ENCODE measurements around the gene GCSH. TPM values are rescaled to one million over a fixed set of nuclear protein-coding genes. Genes with fewer than 3 reads are reported as not detected.
"Not testable (repeated sequence)": the region's sequence is repeated elsewhere in the genome, so short reads cannot be mapped to it uniquely, and the experiment has no call there.

Gene GCSH
- 23.5 TPM for total RNA-seq

DNA sequence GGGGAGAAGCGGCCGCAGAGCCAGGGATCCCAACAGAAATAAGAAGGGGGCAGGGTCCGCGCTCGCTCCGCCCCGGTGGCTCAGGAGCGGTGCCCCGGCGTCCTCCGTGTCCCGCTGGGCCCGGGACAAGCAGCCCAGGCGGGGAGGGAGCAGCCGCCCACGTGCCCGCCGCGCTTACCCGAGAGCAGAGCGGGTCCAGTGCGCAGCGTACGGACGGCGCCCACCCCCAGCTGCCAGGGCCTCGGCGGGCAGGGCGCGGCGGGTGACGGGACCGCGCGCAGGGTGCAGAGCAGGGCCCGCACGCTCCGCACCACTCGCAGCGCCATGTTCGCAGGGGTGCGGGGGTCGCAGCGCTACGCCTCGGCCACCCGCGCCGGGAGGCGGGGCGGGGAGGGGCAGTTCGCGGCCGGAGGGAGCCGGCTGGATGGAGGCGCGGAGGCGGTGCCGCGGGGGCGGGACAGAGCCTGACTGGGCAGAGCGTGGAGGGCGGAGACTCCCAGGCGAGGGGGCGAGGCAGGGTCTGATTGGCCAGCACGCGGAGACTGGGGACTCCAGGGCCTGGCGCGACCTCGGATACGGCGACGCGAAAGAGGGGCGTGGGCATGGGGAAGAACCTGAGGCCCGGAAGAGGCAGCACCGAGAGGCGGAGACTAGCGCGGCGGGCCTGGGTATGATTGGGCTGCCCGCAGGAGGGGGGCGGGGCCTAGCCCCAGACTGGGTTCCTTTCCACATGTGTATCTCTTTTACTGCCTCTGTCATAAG, at the start of gene GCSH:
Gene GCSH, minus strand, starts transcription at position 443 of the 762 bp plus-strand sequence. Its CDS starts 117 bp downstream, at position 326.
- peak; percentile 98 for DNase-seq

DNA sequence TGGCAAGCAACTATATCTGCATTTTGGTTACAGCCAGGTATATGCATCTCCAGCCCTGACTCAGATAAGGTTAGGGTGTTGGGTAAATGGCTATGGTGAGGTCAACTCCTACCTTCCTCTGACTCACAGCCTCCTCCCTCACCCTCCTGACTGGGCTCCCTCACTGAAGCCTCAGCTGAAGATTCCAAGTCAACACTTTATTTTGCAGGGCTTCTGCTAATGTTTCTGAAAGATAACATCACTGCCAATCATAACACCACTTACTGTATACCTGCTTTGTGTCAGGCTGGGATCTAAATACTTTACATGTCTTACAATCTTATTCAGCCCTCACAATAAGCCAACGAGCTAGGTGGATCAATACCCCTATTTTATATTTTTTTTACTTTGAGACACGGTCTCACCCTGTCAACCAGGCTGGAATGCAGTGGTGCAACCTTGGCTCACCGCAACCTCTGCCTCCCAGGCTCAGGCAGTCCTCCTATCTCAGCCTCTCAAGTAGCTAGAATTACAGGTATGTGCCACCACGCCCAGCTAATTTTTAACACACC, 47.8 kb upstream of the GCSH start:
- no peak for DNase-seq

DNA sequence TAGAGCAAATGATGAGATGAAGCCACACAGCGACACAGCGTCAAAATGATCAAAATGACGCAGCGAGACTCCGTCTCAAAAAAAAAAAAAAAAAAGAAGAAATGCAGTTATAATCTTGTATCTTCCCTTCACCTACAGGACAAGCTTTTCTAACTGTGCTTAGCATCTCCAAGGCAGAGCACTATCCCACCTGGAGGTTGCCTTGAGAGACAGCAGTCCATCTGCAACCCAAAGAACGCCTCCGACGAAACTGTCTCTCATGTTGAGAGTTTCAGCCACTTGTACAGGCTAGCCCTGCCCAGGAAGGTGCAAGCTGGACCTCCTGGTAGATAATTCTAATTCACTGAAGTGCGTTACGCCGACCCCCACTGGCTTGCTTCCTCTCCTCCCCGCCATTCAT, 46.7 kb upstream of the GCSH start:
- no peak for DNase-seq

DNA sequence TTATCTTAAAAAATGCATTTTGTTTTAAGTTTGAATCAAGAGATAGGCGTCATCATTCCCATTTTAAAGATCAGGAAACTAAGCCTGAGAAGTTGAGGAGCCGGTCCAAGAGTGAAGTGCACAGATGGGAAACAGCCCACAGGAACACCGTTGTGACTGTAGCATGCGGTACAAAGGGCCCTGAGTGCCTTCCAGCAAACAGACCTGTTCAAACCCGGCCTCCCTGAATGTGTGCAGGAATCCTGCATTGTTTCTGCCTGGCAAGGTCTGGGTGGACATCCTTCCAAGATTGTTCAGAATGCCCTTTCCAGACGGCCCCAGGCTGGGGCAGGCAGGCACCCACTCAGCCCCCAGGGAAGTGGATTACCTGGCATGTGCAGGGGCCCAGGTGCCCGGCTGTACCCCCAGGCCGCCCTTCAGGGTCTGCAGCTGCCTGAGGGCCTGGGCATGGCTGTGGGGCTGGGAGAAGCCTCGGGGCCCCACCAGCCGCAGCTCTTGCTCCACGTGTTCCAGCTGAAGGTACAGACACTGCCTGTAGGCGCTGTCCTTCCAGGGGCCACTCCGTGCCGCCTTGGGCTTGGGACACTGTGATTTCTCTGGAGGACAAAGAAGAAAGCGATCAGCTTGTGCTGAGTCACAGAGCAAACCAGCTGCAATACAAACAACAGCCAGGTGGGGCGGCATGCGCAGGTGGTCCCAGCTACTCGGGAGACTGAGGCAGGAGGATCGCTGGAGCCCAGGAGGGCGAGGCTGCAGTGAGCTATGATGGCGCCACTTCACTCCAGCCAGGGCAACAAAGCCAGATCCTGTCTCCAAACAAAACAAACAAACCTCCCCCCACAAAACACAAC, 45.0 kb upstream of the GCSH start:
- DNase-seq, result no peak

DNA sequence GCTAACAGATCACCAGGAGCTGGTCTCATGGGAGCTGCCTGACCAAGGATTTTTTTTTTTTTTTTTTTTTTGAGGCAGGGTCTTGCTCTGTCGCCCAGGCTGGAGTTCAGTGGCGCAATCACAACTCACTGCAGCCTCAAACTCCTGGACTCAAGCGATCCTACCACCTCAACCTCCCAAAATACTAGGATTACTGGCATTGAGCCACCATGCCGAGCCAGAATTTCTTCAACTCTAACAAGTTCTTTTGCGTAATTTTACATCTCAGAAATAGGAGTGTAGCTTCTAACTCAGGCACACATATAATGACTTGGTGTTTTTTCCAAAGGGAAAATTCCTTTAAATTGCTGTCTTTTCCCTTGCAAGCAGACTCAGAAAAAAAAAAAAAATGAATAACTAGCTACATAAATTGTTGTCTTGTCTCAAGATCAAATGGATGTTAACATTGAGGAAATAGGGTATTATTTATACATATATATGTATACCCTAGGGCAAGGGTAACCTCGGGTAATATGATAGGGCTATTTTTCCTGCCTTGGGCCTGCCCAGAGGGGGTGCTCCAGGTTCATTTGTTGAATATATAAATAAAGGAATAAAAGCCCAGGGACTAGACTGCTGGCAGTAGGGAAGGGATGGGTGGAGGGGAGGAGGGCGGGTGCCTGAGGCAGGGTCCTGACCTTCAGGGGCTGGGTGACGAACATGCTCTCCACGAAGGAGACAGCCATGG, 42.8 kb upstream of the GCSH start:
- no peak for DNase-seq

DNA sequence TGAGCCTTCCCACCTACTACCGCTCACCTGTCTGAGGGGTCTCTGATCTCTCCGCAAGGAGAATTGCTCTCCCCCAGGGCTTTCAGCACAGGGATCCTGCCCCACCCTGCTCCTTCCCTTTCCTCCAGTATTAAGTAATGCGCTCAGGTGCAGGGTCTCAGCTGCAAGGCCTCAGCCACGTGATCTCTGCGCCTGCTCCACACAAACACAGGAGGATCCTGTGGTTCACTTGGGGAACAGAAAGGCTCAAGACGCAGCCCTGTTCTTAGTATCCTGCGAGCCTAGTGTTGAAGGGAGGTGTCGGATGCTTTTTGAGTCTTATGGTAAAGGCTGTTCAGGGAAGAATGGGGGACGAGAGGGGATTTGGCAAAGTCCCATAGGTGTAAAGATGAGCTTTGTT, 41.6 kb upstream of the GCSH start:
- DNase-seq, result no peak

DNA sequence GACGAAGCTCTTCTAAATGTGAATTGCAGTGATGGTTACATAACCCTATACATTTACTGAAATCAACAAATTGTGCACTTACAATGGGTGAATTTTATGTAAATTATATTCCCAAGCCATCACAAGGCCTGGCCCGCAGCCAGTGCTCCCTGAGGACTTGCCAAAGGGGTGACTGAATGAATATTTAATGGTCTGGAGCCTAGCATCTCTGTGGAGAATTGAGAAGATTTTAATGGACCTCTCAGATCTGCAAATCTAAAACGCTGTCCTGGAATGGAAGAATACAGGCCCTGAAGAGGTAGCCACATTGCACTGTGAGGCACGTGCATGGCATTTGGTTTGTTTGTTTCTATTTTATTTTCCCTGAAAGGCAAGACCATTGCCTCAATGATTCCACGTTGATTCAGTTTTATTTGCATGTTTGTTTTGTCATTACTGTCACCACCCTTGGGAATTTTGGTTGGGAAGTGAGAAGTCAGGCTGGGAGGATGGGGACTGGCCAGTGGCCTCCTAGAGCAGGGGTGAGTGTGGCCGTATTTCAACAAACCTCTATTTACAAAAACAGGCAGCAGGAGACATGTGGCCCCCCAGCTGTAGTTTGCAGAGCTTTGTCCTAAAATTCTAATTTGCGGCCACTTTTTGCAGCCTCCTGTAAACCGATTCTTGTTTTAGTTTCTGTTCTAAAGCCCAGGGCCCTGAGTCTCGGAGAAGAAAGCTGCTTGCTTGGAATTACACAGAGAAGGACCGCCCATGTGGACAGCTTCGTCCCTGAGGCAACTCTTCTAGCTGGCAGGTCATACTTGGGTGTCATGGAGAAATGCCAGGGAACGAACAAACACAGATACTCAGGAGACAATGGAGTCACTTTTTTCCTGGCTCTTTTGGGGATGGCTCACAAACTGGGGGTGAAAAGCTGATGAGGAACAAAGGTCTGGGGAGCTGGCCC, 40.5 kb upstream of the GCSH start:
- no peak for DNase-seq

DNA sequence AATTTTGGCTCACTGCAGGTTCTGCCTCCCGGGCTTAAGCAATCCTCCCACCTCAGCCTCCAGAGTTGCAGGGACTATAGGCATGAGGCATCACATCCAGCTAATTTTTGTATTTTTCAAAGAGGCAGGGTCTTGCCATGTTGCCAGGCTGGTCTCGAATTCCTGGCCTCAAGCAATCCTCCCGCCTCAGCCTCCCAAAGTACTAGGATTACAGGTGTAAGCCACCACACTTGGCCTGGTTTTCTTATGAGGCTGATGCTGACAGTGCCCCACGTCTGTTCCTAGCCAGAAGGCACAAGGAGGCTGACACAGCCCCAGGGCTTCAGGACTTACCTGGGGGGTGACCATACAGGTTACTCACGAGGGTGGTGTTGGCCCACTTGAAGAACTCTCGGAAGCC, 33.9 kb upstream of the GCSH start:
- DNase-seq, result no peak

DNA sequence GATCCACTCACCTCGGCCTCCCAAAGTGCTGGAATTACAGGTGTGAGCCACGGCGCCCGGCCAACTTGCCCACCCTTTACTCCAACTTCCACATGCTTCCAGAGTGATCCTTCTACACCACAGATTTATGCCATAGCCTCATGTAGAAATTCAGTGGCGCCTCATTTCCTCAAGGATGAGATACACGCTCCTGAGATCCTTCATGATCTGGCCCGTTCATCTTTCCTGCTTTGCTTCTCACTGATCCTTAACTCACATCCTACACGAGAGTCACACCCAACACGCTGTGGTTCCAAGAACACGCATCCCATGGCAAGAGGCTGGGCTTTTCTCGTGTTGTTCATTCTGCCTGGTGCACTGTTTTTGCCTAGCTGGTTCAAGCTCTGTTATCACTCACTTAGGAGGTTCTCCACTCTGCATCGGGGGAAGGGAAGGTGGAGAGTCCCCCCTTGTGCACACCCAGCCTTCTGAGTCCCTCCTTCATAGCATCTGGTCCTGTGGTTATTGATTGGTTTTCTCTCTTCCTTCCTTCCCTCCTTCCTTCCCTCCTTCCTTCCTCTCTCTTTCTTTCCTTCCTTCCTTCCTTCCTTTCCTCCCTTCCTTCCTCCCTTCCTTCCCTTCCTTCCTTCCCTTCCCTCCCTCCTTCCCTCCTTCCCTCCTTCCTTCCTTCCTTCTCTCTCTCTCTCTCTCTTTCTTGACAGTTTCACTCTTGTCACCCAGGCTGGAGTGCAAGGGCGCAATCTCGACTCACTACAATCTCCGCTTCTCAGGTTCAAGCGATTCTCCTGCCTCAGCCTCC, 32.7 kb upstream of the GCSH start:
- DNase-seq, result no peak

DNA sequence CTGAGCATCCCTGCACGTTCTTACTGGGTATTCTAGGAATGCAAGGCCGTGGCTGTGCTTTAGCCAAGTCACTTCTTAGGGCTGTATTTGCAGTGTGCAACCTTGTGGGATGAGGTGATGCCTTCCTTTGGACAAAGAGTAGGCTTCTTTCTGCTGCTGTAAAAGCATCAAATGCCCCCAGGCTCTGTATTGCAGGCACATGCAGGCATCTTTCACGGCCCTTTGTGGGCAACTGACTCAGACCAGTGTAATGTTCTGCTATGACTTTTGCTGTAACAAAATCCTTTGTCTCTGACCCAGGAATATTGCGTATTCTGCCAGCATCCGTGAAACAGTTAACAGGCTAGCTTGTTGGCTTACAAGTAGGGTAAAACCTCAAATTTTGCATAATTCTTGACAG, 30.9 kb upstream of the GCSH start:
- DNase-seq, result no peak

DNA sequence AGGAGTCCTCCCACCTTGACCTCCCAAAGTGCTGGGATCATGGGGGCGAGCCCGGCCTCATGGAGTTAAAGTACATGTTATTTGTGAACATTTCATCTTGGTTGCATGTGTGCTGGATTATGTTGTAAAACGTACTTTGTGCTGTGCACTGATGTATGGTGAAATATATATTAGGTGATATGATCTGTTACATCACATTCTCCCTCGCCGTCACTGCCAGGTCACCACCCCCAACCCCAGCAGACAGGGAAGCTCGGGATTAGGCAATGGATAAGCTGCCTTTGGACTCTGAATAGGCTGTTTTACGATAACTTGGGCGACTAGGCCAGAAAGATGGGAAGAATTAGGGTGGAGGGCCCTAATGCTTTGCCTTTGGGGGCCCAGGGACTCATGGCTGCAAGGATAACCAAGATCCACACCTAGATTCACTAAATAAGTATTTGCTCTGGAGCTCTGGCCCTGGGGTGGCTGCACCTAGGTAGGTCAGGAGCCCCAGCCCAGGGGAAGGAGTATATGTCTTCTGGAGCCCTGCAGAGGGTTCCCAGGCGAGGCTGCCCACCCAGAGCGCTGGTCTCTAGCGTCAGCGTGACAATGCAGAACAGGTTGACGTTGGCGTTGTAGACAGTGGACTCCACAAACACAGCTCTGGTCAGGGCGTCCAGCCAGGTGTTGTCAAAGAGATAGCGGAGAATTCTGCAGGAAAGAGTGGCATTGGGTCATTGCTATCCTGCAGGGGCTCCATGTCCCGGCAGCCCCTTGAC, 27.1 kb upstream of the GCSH start:
- DNase-seq, result no peak

DNA sequence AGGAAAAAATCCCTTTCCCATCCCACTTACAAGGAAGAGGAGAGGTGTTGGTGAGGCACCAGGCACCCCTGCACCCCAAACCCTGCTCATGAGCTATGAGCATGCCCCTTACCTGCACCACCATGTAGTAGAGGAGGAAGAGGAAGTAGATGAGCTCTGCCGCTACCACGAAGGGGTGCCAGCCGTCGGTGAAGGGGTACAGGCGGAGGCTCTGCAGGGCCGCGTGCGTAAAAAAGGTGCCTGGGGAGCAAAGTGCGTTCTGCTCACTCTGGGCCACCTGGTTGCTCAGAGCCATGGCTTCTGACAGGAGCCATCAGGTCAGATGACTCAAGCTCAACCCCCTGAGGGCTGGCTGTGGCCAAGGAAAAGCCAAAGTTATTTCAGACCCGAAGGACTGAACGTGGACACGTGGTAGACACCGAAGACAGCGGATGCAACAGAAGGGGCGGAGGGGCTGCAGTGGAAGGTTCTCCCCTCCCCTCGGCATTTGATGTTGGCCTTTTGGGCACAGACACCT, 25.3 kb upstream of the GCSH start:
- DNase-seq, result no peak

DNA sequence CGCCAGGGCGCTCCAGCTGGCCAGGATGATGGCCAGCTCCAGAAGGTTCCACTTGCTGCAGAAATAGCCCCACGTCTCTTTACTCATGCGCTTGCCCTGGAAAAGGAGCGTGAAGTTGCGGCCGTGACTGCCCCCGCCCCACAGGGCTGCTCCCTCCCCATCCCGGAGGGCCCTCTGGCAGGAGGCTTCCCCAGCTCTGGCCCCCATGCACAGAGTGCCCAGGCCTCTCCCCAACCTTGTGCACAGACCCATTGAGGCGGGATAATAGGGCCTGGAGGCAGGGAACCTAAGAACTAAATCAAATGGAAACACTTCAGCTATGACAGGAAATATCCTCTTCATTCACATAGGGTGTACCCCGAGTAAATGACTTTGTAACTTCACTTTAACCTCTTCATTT, 21.2 kb upstream of the GCSH start:
- no peak for DNase-seq

DNA sequence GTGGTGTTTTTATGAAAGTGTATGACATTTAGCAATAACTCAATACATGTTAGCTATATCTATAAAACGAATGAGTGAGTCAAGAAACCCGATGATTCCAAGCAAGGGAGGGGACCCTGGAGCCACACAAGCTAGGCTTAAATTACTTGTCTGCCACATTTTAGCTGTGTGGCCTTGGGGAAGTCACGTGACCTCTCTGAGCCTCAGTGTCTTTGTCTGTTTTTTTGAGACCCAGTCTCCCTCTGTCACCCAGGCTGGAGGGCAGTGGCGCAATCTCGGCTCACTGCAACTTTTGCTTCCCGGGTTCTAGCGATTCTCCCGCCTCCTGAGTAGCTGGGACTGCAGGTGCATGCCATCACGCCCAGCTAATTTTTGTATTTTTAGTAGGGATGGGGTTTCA, 20.1 kb upstream of the GCSH start:
- no peak for DNase-seq

DNA sequence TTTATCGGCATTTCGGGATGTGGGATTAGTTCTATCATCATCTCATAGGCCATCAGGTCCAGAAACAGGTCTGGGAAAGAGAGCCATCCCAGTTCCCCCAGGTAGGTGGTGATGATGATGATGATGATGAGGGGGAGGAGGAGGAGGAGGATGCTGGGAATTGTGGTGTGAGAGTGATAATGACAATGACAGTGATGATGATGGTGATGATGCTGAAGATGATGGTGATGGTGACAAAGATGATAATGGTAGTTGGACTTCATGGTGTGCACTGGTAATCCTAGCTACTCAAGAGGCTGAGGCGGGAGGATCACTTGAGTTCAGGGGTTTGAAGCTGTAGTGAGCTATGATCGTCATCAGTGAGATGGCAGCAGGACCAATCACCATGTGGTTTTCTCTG, 16.3 kb upstream of the GCSH start:
- no peak for DNase-seq

DNA sequence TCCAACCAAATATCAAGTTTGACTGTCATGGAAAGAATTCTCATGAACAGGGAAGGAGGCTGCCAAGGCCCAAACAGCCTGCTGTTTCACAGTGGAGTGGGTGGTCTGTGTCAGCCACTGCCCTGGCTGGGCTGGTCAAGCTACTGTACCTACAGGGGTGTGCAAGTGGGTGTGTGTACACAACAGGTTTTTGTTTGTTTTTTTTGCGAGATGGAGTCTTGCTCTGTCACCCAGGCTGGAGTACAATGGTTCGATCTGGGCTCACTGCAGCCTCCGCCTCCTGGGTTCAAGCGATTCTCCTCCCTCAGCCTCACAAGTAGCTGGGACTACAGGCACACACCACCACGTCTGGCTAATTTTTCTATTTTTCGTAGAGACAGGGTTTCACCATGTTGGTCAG, 13.1 kb upstream of the GCSH start:
- DNase-seq, result not testable (repeated sequence)

DNA sequence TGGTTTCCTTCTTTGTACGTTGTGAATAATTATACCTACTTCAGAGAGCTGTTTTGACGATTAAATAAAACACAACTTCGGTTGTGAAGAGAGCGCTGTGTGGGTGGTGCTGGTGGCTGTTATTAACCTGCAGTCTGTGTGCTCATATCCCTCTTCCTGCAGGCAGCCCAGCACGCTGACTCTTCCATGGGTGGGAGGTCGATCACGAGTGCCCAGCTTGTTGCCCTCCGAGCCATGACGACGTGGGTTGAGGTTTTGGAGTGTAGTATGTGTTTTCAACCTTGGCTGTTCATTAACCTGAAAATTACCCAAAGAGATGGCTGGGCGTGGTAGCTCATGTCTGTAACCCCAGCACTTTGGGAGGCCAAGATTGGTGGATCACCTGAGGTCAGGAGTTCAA, 11.3 kb upstream of the GCSH start:
- no peak for DNase-seq

DNA sequence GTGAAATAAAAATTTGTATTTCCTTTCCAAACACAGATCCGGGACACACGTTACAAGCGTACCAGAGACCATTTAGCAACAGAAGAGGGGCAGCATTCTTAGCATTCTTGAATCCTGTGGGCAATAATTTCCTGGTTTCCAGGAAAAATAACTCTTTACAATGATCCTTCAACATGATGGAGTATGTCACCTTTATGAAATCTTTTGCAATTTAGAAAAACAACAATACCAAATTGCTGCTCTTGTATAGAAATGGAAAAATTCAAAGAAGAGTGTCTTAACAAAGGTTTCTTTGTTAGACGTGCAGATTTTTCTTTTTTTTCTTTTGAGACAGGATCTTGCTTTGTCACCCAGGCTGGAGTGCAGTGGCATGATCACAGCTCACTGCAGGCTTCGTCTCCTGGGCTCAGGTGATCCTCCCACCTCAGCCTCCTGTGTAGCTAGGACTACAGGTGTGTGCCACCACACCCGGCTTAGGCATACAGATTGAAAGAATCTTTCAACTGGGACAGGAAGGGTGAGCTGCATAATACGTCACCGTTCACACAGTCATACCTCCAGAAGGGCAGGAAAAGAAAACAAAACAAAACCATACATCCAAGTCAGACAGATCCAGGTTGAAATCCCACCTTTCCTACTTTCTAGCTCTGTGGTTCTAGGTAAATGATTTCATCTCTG, 10.8 kb upstream of the GCSH start:
- no peak for DNase-seq

DNA sequence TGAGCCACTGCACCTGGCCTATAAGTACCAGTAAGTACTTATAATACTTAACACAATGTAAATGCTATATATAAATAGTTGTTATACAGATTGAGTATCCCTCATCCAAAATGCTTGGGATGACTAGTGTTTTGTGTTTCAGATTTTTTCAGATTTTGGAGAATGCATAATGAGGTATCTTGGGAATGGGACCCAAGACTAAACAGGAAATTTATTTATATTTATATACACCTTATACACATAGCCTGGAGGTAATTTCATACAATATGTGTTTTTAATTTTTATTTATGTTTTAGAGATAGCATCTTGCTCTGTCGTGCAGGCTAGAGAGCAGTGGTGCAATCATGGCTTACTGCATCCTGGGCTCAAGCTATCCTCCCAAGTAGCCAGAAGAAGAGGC, 9.8 kb upstream of the GCSH start:
- DNase-seq, result no peak
